PC-3 (cell line): ENCODE measurements around the gene PGBD5. TPM values are rescaled to one million over a fixed set of nuclear protein-coding genes. Genes with fewer than 3 reads are reported as not detected.

Experiments
- ATAC-seq: fragments of 200-7000 bp; cut with Tn5 transposase; 2 replicates; pipeline ENCODE4 v1.9.1; 2020; ENCODE audit warnings: mild to moderate bottlenecking, moderate library complexity
- BruUV-seq: library from RNA; stranded (reverse); fragments of 400-500 nt; replicated peaks from 2 replicates; lab custom pipeline; 2021; lab: Mats Ljungman, UMichigan
- CTCF ChIA-PET: fragments of 300-600 bp; sonication (Branson Sonifier 250); formaldehyde crosslinking; loops from one replicate; lab custom pipeline; 2022; ENCODE audit warnings: antibody characterized with exemption; lab: Charles Lee
- POLR2A ChIA-PET: fragments of 300-600 bp; sonication (Branson Sonifier 250); formaldehyde crosslinking; loops from one replicate; lab custom pipeline; 2022; ENCODE audit warnings: antibody characterized with exemption; ENCODE audit not compliant: unreplicated experiment; lab: Charles Lee
- DNase-seq: peaks from one replicate; pipeline ENCODE4 v3.0.0-alpha.2; 2015
- H2AFZ ChIP-seq: fragments of 300-600 bp; sonication (generic); 2 replicates; pipeline ENCODE4 v1.6.0; 2016; ENCODE audit warnings: antibody characterized with exemption, low read length
- H3F3A ChIP-seq: fragments of 300-600 bp; sonication (generic); one replicate; pipeline ENCODE4 v1.6.0; 2017; ENCODE audit warnings: antibody characterized with exemption, low read length, control low read depth, mild to moderate bottlenecking; ENCODE audit not compliant: unreplicated experiment
- H3K27ac ChIP-seq: fragments of 300-600 bp; sonication (generic); 2 replicates; pipeline ENCODE4 v1.5.1; 2016; ENCODE audit warnings: mild to moderate bottlenecking, low read length
- H3K27me3 ChIP-seq: fragments of 300-600 bp; sonication (generic); 2 replicates; pipeline ENCODE4 v1.6.1; 2016; ENCODE audit warnings: low read length, mixed read lengths
- H3K36me3 ChIP-seq: fragments of 300-600 bp; sonication (generic); 2 replicates; pipeline ENCODE4 v1.6.1; 2016; ENCODE audit warnings: low read depth, mixed run types, low read length, mixed read lengths
- H3K4me1 ChIP-seq: fragments of 300-600 bp; sonication (generic); 2 replicates; pipeline ENCODE4 v1.5.1; 2016; ENCODE audit warnings: low read length; ENCODE audit not compliant: insufficient read depth
- H3K4me2 ChIP-seq: fragments of 300-600 bp; sonication (generic); 2 replicates; pipeline ENCODE4 v1.6.0; 2016; ENCODE audit warnings: low read length
- H3K4me3 ChIP-seq: fragments of 300-600 bp; sonication (generic); 2 replicates; pipeline ENCODE4 v1.5.1; 2016; ENCODE audit warnings: mild to moderate bottlenecking, low read length, mixed read lengths
- H3K79me2 ChIP-seq: fragments of 300-600 bp; sonication (generic); 2 replicates; pipeline ENCODE4 v1.6.1; 2017; ENCODE audit warnings: low read length, mixed read lengths
- H3K9ac ChIP-seq: fragments of 300-600 bp; sonication (generic); 2 replicates; pipeline ENCODE4 v1.6.0; 2016; ENCODE audit warnings: mild to moderate bottlenecking, low read length
- H3K9me2 ChIP-seq: fragments of 300-600 bp; sonication (generic); replicated peaks from 2 replicates; pipeline ENCODE4 v1.6.1; 2016; ENCODE audit warnings: mixed run types, low read length, mixed read lengths
- H3K9me3 ChIP-seq: fragments of 300-600 bp; sonication (generic); 2 replicates; pipeline ENCODE4 v1.6.1; 2016; ENCODE audit warnings: low read length, mixed read lengths
- H4K20me1 ChIP-seq: fragments of 300-600 bp; sonication (generic); 2 replicates; pipeline ENCODE4 v1.6.1; 2016; ENCODE audit warnings: low read length, mixed read lengths
- EZH2 ChIP-seq: fragments of 300-600 bp; sonication (generic); IDR thresholded peaks from one replicate; pipeline ENCODE4 v1.6.1; 2017; ENCODE audit warnings: antibody characterized with exemption, mild to moderate bottlenecking, low read length; ENCODE audit not compliant: unreplicated experiment
- EZH2phosphoT487 ChIP-seq: fragments of 300-600 bp; sonication (generic); IDR thresholded peaks from 2 replicates; pipeline ENCODE4 v1.6.1; 2018; ENCODE audit warnings: mild to moderate bottlenecking, antibody characterized with exemption, low read length, borderline replicate concordance
- intact Hi-C: fragments of 100-400 bp; cut with micrococcal nuclease; formaldehyde crosslinking; loops from 2 replicates; pipeline ENCODE4 v1.9.0; 2023
- total RNA-seq: library from RNA; depleted of rRNA; stranded (reverse); fragments of >200 nt; gene quantifications from 2 replicates; pipeline ENCODE4 v1.2.3, GENCODE V29; 2014
- TF ChIP-seq, protein P1 (sequence below): fragments of 300-600 bp; sonication (generic); conservative IDR thresholded peaks from 2 replicates; pipeline ENCODE4 v1.5.1; 2017; ENCODE audit warnings: antibody characterized with exemption, low read depth, mild to moderate bottlenecking, low read length

Gene PGBD5
- total RNA-seq, 1 experiment from 2014 or later: under 0.01 TPM

DNA sequence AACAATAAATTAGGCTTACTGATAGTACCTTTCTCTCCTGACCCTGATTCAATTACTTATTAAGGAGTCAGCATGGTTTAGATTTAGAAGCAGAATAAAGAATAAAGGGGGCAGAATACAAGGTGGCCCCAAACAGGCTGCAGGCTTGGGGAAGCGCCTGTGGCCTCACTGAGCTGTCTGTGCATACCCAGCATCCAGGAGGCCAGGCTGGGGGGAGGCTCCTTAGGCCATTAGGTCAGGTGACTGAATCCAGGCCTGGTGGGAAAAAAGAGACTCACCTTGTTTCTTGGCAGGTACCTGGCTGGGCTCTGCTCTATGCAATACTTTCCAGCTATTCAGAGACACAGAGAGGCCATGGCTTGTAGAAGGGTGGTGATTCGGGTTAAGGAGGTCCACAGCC is 38.8 kb downstream of the PGBD5 start:
- H3K4me2 ChIP-seq: no peak overlapping the region
- H3K36me3 ChIP-seq: no peaks in the 10 kb centered on the region
- ChIA-PET POLR2A (no interaction called here), CTCF (no interaction called here)
- DNase-seq (no peak), ATAC-seq (no peak)
- H4K20me1 ChIP-seq: no peaks in the 10 kb centered on the region
- peaks cover 70% of the 10 kb centered on the region for H3K27me3 ChIP-seq
- no peak overlapping the region for H3K9ac ChIP-seq
- intact Hi-C loops: no loop called here
- H2AFZ ChIP-seq: no peak overlapping the region
- H3K9me2 ChIP-seq: no peaks in the 10 kb centered on the region
- H3K4me1 ChIP-seq: peaks cover 1% of the 10 kb centered on the region
- H3F3A ChIP-seq: no peaks in the 10 kb centered on the region
- no peak overlapping the region for H3K4me3 ChIP-seq
- H3K27ac ChIP-seq: no peak overlapping the region
- H3K9me3 ChIP-seq: no peaks in the 10 kb centered on the region
- H3K79me2 ChIP-seq: no peaks in the 10 kb centered on the region
- BruUV-seq: no TSS peak
- TF ChIP-seq, protein P1, sequence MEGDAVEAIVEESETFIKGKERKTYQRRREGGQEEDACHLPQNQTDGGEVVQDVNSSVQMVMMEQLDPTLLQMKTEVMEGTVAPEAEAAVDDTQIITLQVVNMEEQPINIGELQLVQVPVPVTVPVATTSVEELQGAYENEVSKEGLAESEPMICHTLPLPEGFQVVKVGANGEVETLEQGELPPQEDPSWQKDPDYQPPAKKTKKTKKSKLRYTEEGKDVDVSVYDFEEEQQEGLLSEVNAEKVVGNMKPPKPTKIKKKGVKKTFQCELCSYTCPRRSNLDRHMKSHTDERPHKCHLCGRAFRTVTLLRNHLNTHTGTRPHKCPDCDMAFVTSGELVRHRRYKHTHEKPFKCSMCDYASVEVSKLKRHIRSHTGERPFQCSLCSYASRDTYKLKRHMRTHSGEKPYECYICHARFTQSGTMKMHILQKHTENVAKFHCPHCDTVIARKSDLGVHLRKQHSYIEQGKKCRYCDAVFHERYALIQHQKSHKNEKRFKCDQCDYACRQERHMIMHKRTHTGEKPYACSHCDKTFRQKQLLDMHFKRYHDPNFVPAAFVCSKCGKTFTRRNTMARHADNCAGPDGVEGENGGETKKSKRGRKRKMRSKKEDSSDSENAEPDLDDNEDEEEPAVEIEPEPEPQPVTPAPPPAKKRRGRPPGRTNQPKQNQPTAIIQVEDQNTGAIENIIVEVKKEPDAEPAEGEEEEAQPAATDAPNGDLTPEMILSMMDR: no peak
- TF ChIP-seq EZH2phosphoT487: no peak
- no peak for TF ChIP-seq EZH2

GRCh38 chr1:230386637-230387262 is 39.4 kb downstream of the PGBD5 start:
- ATAC-seq (no peak), DNase-seq (no peak)
- no peak overlapping the region for H3K27ac ChIP-seq
- H4K20me1 ChIP-seq: no peaks in the 10 kb centered on the region
- intact Hi-C loops: no loop called here
- no peak overlapping the region for H3K9ac ChIP-seq
- no peaks in the 10 kb centered on the region for H3K9me2 ChIP-seq
- H3F3A ChIP-seq: no peaks in the 10 kb centered on the region
- H3K4me2 ChIP-seq: no peak overlapping the region
- H3K9me3 ChIP-seq: no peaks in the 10 kb centered on the region
- H3K4me1 ChIP-seq: peaks cover 7% of the 10 kb centered on the region
- POLR2A ChIA-PET: no interaction called here
- H3K79me2 ChIP-seq: no peaks in the 10 kb centered on the region
- no peak overlapping the region for H3K4me3 ChIP-seq
- no TSS peak for BruUV-seq
- CTCF ChIA-PET: no interaction called here
- H2AFZ ChIP-seq: no peak overlapping the region
- TF ChIP-seq EZH2 (no peak), EZH2phosphoT487 (no peak)
- TF ChIP-seq, protein P1: no peak
- H3K36me3 ChIP-seq: no peaks in the 10 kb centered on the region
- H3K27me3 ChIP-seq: peaks cover 65% of the 10 kb centered on the region

- DNase-seq: no peak
- POLR2A ChIA-PET: no interaction called here
- Histone ChIP-seq H4K20me1 (no peaks in the 10 kb centered on the region), H2AFZ (no peak overlapping the region), H3K9me2 (no peaks in the 10 kb centered on the region), H3K9ac (no peak overlapping the region), H3K4me1 (peaks cover 8% of the 10 kb centered on the region), H3F3A (no peaks in the 10 kb centered on the region), H3K36me3 (no peaks in the 10 kb centered on the region), H3K4me3 (no peak overlapping the region), H3K4me2 (no peak overlapping the region), H3K27ac (no peak overlapping the region), H3K79me2 (no peaks in the 10 kb centered on the region), H3K27me3 (peaks cover 61% of the 10 kb centered on the region), H3K9me3 (no peaks in the 10 kb centered on the region)
- intact Hi-C loops: no loop called here
- CTCF ChIA-PET: no interaction called here
- TF ChIP-seq, protein P1: no peak
- TF ChIP-seq EZH2: no peak
- no peak for TF ChIP-seq EZH2phosphoT487
- no peak for ATAC-seq
- no TSS peak for BruUV-seq
These were observed 40.2 kb downstream of the PGBD5 start for GRCh38 chr1:230385930-230386329.
